ENCODE data around the gene SH2D3C.

- TF ChIP-seq CTCF (IDR thresholded peaks at IDR 0.05; ENCODE audit: insufficient read depth, low read depth, low read length) (no peak), EZH2 (IDR thresholded peaks at IDR 0.05; ENCODE audit: insufficient read depth, low read length) (no peak)
These were observed 34.6 kb upstream of the SH2D3C start for GRCh38 chr9:127812936-127813675.

All from astrocyte (in vitro differentiated cells and primary cell).